ENCODE results near the gene RALGAPA2.

GRCh38 chr20:20580139-20580538 is 132.3 kb downstream of the RALGAPA2 start:
- no peak for TF ChIP-seq EZH2 (IDR thresholded peaks at IDR 0.05; ENCODE audit: low read depth, unreplicated experiment)
- no peak for TF ChIP-seq CTCF (conservative IDR thresholded peaks at IDR 0.05; ENCODE audit: low read depth in 2 of 2)
- no peak for TF ChIP-seq EZH2phosphoT487 (IDR thresholded peaks at IDR 0.05; ENCODE audit: unreplicated experiment)
- TF ChIP-seq POLR2AphosphoS5 (IDR thresholded peaks at IDR 0.05; ENCODE audit: low read depth): no peak
- TF ChIP-seq, protein P1, sequence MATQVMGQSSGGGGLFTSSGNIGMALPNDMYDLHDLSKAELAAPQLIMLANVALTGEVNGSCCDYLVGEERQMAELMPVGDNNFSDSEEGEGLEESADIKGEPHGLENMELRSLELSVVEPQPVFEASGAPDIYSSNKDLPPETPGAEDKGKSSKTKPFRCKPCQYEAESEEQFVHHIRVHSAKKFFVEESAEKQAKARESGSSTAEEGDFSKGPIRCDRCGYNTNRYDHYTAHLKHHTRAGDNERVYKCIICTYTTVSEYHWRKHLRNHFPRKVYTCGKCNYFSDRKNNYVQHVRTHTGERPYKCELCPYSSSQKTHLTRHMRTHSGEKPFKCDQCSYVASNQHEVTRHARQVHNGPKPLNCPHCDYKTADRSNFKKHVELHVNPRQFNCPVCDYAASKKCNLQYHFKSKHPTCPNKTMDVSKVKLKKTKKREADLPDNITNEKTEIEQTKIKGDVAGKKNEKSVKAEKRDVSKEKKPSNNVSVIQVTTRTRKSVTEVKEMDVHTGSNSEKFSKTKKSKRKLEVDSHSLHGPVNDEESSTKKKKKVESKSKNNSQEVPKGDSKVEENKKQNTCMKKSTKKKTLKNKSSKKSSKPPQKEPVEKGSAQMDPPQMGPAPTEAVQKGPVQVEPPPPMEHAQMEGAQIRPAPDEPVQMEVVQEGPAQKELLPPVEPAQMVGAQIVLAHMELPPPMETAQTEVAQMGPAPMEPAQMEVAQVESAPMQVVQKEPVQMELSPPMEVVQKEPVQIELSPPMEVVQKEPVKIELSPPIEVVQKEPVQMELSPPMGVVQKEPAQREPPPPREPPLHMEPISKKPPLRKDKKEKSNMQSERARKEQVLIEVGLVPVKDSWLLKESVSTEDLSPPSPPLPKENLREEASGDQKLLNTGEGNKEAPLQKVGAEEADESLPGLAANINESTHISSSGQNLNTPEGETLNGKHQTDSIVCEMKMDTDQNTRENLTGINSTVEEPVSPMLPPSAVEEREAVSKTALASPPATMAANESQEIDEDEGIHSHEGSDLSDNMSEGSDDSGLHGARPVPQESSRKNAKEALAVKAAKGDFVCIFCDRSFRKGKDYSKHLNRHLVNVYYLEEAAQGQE (IDR thresholded peaks at IDR 0.05; ENCODE audit: unreplicated experiment): no peak
- no peak for TF ChIP-seq JUNB (IDR thresholded peaks at IDR 0.05; ENCODE audit: unreplicated experiment)
- no peak for TF ChIP-seq CREB1 (CRISPR knock-in tag; IDR thresholded peaks at IDR 0.05; ENCODE audit: low read depth)
- TF ChIP-seq NANOG (IDR thresholded peaks at IDR 0.05; ENCODE audit: borderline replicate concordance): no peak
- TF ChIP-seq ZNF331 (CRISPR knock-in tag; IDR thresholded peaks at IDR 0.05; ENCODE audit: low read depth): no peak
- TF ChIP-seq ZNF462 (CRISPR knock-in tag; IDR thresholded peaks at IDR 0.05): no peak
- no peak for TF ChIP-seq ZNF114 (CRISPR knock-in tag; IDR thresholded peaks at IDR 0.05)
- TF ChIP-seq STAT1 (IDR thresholded peaks at IDR 0.05; ENCODE audit: unreplicated experiment): no peak
